SK-N-MC (cell line): ENCODE results near the gene RGPD3.
"Not testable (repeated sequence)": the region's sequence is repeated elsewhere in the genome, so short reads cannot be mapped to it uniquely, and the experiment has no call there.

ENCODE experiments used
- EZH2 ChIP-seq: fragments of 200-600 bp; sonication (generic); IDR thresholded peaks from one replicate; pipeline ENCODE4 v1.6.1; 2017; ENCODE audit warnings: antibody characterized with exemption
- POLR2AphosphoS5 ChIP-seq: IDR thresholded peaks from 2 replicates; pipeline ENCODE4 v1.6.1; 2012; ENCODE audit warnings: mild to moderate bottlenecking, low read depth, low read length, borderline replicate concordance

- not testable (repeated sequence) for TF ChIP-seq POLR2AphosphoS5, EZH2
These were observed 2.4 kb upstream of the RGPD3 start for GRCh38 chr2:106470658-106471057.
